Spleen (tissue), 7 donors: ENCODE data around the gene NPTX1.

Experiments
- POLR2A ChIP-seq, 3 donors: fragments of 450-650 bp; IDR thresholded peaks; one replicate each; pipeline ENCODE4 v1.5.1; 2017; ENCODE audit warnings: antibody characterized with exemption in 3 of 3, mild to moderate bottlenecking in 1 of 3
- POLR2AphosphoS5 ChIP-seq, 3 donors: sonication (generic); formaldehyde crosslinking; IDR thresholded peaks; one replicate each; pipeline ENCODE4 v1.5.1; 2017; ENCODE audit warnings: antibody characterized with exemption in 3 of 3
- TF ChIP-seq, protein P1 (sequence below), 11 experiments: fragments of 200-600 bp in 7 of 11; fragments of 450-650 bp in 4 of 11; sonication (generic) in 4 of 11; IDR thresholded peaks in 8 of 11; conservative IDR thresholded peaks in 3 of 11; 1 replicate in 7 of 11; 2 replicates in 4 of 11; pipeline versions ENCODE4 v1.4.0 to v1.8.0; 2016 to 2021; ENCODE audit warnings: antibody characterized with exemption in 11 of 11, inconsistent platforms in 4 of 11, mild to moderate bottlenecking in 1 of 11
- donor health status: DM: no; HTN: no; CAD: no; lungs with moderate emphysema.
- donor health status: DM: no; HTN: no; CAD: no.
- donor health status: DM: no; HTN: no; CAD: no.

DNA sequence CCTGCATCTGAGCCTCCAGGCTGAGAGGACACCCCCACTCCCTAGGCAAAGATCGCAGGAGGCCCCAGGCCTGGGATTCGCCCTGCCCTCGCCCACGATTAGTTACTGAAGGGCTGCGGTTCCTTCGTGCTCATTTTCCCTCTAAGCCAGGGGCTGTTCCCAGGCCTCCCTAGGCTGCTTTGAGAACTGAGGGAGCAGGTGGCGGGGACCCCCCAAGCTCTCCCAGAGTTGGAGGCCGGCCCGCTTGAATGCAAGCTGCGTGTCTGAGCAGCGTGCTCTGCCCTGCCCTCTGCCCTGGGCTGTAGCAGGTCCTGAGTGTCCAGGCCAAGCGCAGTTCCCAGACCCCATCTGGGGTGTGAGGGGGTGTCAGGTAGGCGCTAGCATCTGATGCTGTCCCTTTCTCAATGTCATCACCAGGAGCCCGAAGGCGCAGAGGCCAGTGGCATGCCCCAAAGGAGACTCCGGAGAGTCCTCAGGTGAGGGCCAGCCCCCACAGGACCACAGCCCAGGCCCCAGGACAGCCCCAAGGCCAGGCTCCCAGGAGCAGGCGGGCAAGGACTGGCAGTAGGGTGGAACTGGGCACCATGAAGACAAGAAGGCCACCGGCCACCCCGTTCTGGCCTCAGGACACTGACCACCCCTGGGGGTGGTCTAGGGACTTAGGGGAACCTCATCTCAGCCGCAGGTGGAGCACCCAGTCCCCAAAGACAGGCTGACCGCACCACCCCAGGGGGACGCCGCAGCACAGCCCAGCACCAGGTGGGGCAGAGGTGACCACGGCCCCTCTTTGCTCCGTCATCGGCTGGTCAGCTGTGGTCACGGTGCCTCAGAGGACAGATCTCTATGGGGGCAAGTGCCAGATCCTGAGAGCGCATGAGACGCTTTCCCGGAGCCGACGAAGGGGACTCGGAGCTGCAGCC, 46.8 kb downstream of the NPTX1 start:
- TF ChIP-seq, protein P1, sequence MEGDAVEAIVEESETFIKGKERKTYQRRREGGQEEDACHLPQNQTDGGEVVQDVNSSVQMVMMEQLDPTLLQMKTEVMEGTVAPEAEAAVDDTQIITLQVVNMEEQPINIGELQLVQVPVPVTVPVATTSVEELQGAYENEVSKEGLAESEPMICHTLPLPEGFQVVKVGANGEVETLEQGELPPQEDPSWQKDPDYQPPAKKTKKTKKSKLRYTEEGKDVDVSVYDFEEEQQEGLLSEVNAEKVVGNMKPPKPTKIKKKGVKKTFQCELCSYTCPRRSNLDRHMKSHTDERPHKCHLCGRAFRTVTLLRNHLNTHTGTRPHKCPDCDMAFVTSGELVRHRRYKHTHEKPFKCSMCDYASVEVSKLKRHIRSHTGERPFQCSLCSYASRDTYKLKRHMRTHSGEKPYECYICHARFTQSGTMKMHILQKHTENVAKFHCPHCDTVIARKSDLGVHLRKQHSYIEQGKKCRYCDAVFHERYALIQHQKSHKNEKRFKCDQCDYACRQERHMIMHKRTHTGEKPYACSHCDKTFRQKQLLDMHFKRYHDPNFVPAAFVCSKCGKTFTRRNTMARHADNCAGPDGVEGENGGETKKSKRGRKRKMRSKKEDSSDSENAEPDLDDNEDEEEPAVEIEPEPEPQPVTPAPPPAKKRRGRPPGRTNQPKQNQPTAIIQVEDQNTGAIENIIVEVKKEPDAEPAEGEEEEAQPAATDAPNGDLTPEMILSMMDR (IDR thresholded peaks at IDR 0.05 in 8 of 11, conservative IDR thresholded peaks at IDR 0.05 in 3 of 11), result no peak
- TF ChIP-seq POLR2A (IDR thresholded peaks at IDR 0.05) (no peak), POLR2AphosphoS5 (IDR thresholded peaks at IDR 0.05) (no peak)
